ENCODE data around the gene CCDC136.

CCDC136 gene

GRCh38 chr7:128791121-128791971 lies at the start of gene CCDC136:
Gene CCDC136 (plus strand): TSS chr7:128791968. CDS start chr7:128792412, 444 bp downstream.
- in situ Hi-C loops (cut with MboI; ENCODE audit: low pct_unique_long_range_greater_than_20kb, low sequenced_read_pairs): no loop called here

GRCh38 chr7:128742206-128742605 lies 49.6 kb upstream of the CCDC136 start:
- no peak for DNase-seq
- in situ Hi-C loops (cut with MboI; ENCODE audit: low pct_unique_long_range_greater_than_20kb, low sequenced_read_pairs): no loop called here

More at GRCh38 chr7:128791121-128791971, at the start of gene CCDC136:
- DNase-seq: peak; percentile 53

GRCh38 chr7:128743112-128743772 lies 48.5 kb upstream of the CCDC136 start:
- in situ Hi-C loops (cut with MboI; ENCODE audit: low pct_unique_long_range_greater_than_20kb, low sequenced_read_pairs): no loop called here
- no peak for DNase-seq

GRCh38 chr7:128744366-128744905 lies 47.3 kb upstream of the CCDC136 start:
- DNase-seq: no peak
- in situ Hi-C loops (cut with MboI; ENCODE audit: low pct_unique_long_range_greater_than_20kb, low sequenced_read_pairs): no loop called here

GRCh38 chr7:128745706-128746105 lies 46.1 kb upstream of the CCDC136 start:
- DNase-seq: no peak
- in situ Hi-C loops (cut with MboI; ENCODE audit: low pct_unique_long_range_greater_than_20kb, low sequenced_read_pairs): no loop called here

GRCh38 chr7:128747327-128748079 lies 44.3 kb upstream of the CCDC136 start:
- in situ Hi-C loops (cut with MboI; ENCODE audit: low pct_unique_long_range_greater_than_20kb, low sequenced_read_pairs): no loop called here
- no peak for DNase-seq

- no peak for DNase-seq
- in situ Hi-C loops (cut with MboI; ENCODE audit: low pct_unique_long_range_greater_than_20kb, low sequenced_read_pairs): no loop called here
Observed at GRCh38 chr7:128752251-128752650, 39.5 kb upstream of the CCDC136 start.

GRCh38 chr7:128755075-128755818 lies 36.5 kb upstream of the CCDC136 start:
- in situ Hi-C loops (cut with MboI; ENCODE audit: low pct_unique_long_range_greater_than_20kb, low sequenced_read_pairs): no loop called here
- no peak for DNase-seq

GRCh38 chr7:128755819-128756476 lies 35.8 kb upstream of the CCDC136 start:
- DNase-seq: no peak
- in situ Hi-C loops (cut with MboI; ENCODE audit: low pct_unique_long_range_greater_than_20kb, low sequenced_read_pairs): no loop called here

GRCh38 chr7:128757203-128757602 lies 34.6 kb upstream of the CCDC136 start:
- in situ Hi-C loops (cut with MboI; ENCODE audit: low pct_unique_long_range_greater_than_20kb, low sequenced_read_pairs): no loop called here
- no peak for DNase-seq

GRCh38 chr7:128758553-128758952 lies 33.2 kb upstream of the CCDC136 start:
- in situ Hi-C loops (cut with MboI; ENCODE audit: low pct_unique_long_range_greater_than_20kb, low sequenced_read_pairs): no loop called here
- no peak for DNase-seq

GRCh38 chr7:128759242-128759641 lies 32.5 kb upstream of the CCDC136 start:
- DNase-seq: no peak
- in situ Hi-C loops (cut with MboI; ENCODE audit: low pct_unique_long_range_greater_than_20kb, low sequenced_read_pairs): no loop called here

- in situ Hi-C loops (cut with MboI; ENCODE audit: low pct_unique_long_range_greater_than_20kb, low sequenced_read_pairs): no loop called here
- DNase-seq: no peak
Observed at GRCh38 chr7:128763541-128763940, 28.2 kb upstream of the CCDC136 start.

GRCh38 chr7:128767475-128768110 lies 24.2 kb upstream of the CCDC136 start:
- in situ Hi-C loops (cut with MboI; ENCODE audit: low pct_unique_long_range_greater_than_20kb, low sequenced_read_pairs): no loop called here
- no peak for DNase-seq

GRCh38 chr7:128770233-128770632 lies 21.5 kb upstream of the CCDC136 start:
- DNase-seq: no peak
- in situ Hi-C loops (cut with MboI; ENCODE audit: low pct_unique_long_range_greater_than_20kb, low sequenced_read_pairs): no loop called here

- no peak for DNase-seq
- in situ Hi-C loops (cut with MboI; ENCODE audit: low pct_unique_long_range_greater_than_20kb, low sequenced_read_pairs): no loop called here
Observed at GRCh38 chr7:128773604-128774003, 18.2 kb upstream of the CCDC136 start.

- in situ Hi-C loops (cut with MboI; ENCODE audit: low pct_unique_long_range_greater_than_20kb, low sequenced_read_pairs): no loop called here
Observed at GRCh38 chr7:128774029-128774689, 17.6 kb upstream of the CCDC136 start.

More at GRCh38 chr7:128774029-128774689, 17.6 kb upstream of the CCDC136 start:
- no peak for DNase-seq

Measured in KBM-7 (cell line).